ENCODE results near the gene ZNF598.

Gene ZNF598

GRCh38 chr16:1983544-1984346, 25.9 kb downstream of the ZNF598 start, which contains the start of gene GFER:
GFER (plus strand) TSS chr16:1984193; CDS start chr16:1984219, 26 bp downstream.
- peak; percentile 28 for TF ChIP-seq CTCF (IDR thresholded peaks at IDR 0.05; ENCODE audit: low read depth, low read length)
- peak within 1 kb of the TSS; percentile 74 for H3K4me3 ChIP-seq (replicated peaks in 1 of 2; ENCODE audit: low read depth in 2 of 2, low read length in 2 of 2)
- DNase-seq (ENCODE audit: low read depth in 2 of 2), result peak; percentile 94 to 97

GRCh38 chr16:1982991-1983543, 26.6 kb downstream of the ZNF598 start:
- H3K4me3 ChIP-seq (replicated peaks in 1 of 2; ENCODE audit: low read depth in 2 of 2, low read length in 2 of 2), result peak overlapping the region; percentile 5 to 74
- TF ChIP-seq CTCF (IDR thresholded peaks at IDR 0.05; ENCODE audit: low read depth, low read length), result no peak
- DNase-seq (ENCODE audit: low read depth in 2 of 2), result no peak

- no peak overlapping the region for H3K4me3 ChIP-seq (replicated peaks in 1 of 2; ENCODE audit: low read depth in 2 of 2, low read length in 2 of 2)
- TF ChIP-seq CTCF (IDR thresholded peaks at IDR 0.05; ENCODE audit: low read depth, low read length), result no peak
- no peak for DNase-seq (ENCODE audit: low read depth in 2 of 2)
Observed at GRCh38 chr16:1982013-1982433, 27.6 kb downstream of the ZNF598 start.

- DNase-seq (ENCODE audit: low read depth in 2 of 2), result no peak
- TF ChIP-seq CTCF (IDR thresholded peaks at IDR 0.05; ENCODE audit: low read depth, low read length), result no peak
- H3K4me3 ChIP-seq (replicated peaks in 1 of 2; ENCODE audit: low read depth in 2 of 2, low read length in 2 of 2), result no peak within 1 kb of the TSS
Observed at GRCh38 chr16:1981398-1981836, 28.2 kb downstream of the ZNF598 start, which contains the start of gene NOXO1. NOXO1 (minus strand) TSS chr16:1981469; CDS start chr16:1981179, 290 bp downstream.

- H3K4me3 ChIP-seq (replicated peaks in 1 of 2; ENCODE audit: low read depth in 2 of 2, low read length in 2 of 2), result no peak overlapping the region
- TF ChIP-seq CTCF (IDR thresholded peaks at IDR 0.05; ENCODE audit: low read depth, low read length), result no peak
- no peak for DNase-seq (ENCODE audit: low read depth in 2 of 2)
Observed at GRCh38 chr16:1980770-1981087, 28.9 kb downstream of the ZNF598 start.

GRCh38 chr16:1980030-1980769, 29.4 kb downstream of the ZNF598 start:
- no peak overlapping the region for H3K4me3 ChIP-seq (replicated peaks in 1 of 2; ENCODE audit: low read depth in 2 of 2, low read length in 2 of 2)
- DNase-seq (ENCODE audit: low read depth in 2 of 2), result no peak
- TF ChIP-seq CTCF (IDR thresholded peaks at IDR 0.05; ENCODE audit: low read depth, low read length), result no peak
